Activated CD8-positive, alpha-beta memory T cell treated with anti-CD3 and anti-CD28 coated beads, Interleukin-2, amount 10 ng/mL, durations not matched to agents 7 days and 5 days (primary cell): Measurements from ENCODE around the gene NAA38. TPM values are rescaled to one million over a fixed set of nuclear protein-coding genes. Genes with fewer than 3 reads are reported as not detected.

Source experiments
- ATAC-seq: fragments of 150-1000 bp; cut with Tn5 transposase; one replicate; pipeline ENCODE4 v1.10.0; 2021; ENCODE audit warnings: moderate library complexity
- CTCF ChIA-PET: fragments of 350-600 bp; sonication (Branson Sonifier 250); formaldehyde crosslinking; loops from one replicate; lab custom pipeline; 2021; ENCODE audit warnings: antibody characterized with exemption; lab: Charles Lee
- DNase-seq: peaks from one replicate; pipeline ENCODE4 v3.0.0-alpha.2; 2020
- H3K27ac Mint-ChIP-seq: one replicate; pipeline ENCODE4 v1.8.0; 2021; ENCODE audit warnings: mild to moderate bottlenecking, mixed read lengths
- H3K27me3 Mint-ChIP-seq: one replicate; pipeline ENCODE4 v1.8.0; 2021; ENCODE audit warnings: mixed read lengths
- H3K36me3 Mint-ChIP-seq: one replicate; pipeline ENCODE4 v1.8.0; 2021; ENCODE audit warnings: mild to moderate bottlenecking, mixed read lengths
- H3K4me1 Mint-ChIP-seq: one replicate; pipeline ENCODE4 v1.8.0; 2021; ENCODE audit warnings: mixed read lengths
- H3K4me3 Mint-ChIP-seq: one replicate; pipeline ENCODE4 v1.8.0; 2021; ENCODE audit warnings: mild to moderate bottlenecking, moderate library complexity, mixed read lengths
- H3K9me3 Mint-ChIP-seq: one replicate; pipeline ENCODE4 v1.8.0; 2022; ENCODE audit warnings: low read depth, mixed read lengths
- total RNA-seq, 2 experiments: library from RNA; stranded (reverse); gene quantifications; one replicate each; pipeline ENCODE4 v1.2.3, GENCODE V29; 2021

The NAA38 gene
- total RNA-seq, 2 experiments from 2014 or later: 86.0 to 95.8 TPM

DNA sequence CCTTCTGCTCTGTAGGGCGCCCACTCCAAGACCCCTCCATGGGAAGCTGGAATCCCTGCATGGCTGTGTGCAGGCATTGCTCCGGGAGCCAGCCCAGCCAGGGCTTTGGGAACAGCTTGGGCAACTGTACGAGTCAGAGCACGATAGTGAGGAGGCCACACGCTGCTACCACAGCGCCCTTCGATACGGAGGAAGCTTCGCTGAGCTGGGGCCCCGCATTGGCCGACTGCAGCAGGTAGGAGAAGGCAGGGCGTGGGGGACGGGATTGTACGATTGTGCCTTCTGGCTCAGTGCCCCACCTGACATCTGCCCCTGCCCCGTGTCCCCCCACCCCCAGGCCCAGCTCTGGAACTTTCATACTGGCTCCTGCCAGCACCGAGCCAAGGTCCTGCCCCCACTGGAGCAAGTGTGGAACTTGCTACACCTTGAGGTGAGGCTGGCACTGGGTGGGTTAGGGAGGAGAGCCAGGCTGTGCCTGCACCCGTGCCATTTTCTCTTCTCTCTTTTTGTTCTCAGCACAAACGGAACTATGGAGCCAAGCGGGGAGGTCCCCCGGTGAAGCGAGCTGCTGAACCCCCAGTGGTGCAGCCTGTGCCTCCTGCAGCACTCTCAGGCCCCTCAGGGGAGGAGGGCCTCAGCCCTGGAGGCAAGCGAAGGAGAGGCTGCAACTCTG is 11.2 kb downstream of the NAA38 start:
- Mint-ChIP-seq H3K27ac (no peak overlapping the region), H3K4me3 (no peak overlapping the region), H3K27me3 (no peaks in the 10 kb centered on the region), H3K4me1 (peaks cover 35% of the 10 kb centered on the region), H3K9me3 (no peaks in the 10 kb centered on the region), H3K36me3 (no peaks in the 10 kb centered on the region)
- DNase-seq (no peak), ATAC-seq (no peak)
- CTCF ChIA-PET: interaction anchor here (1.2 to 6.7 kb wide), 6 partner anchors 11 to 151 kb away, joined by 4 to 85 read pairs (median 8); partner anchors contain the start of genes KDM6B and NAA38

DNA sequence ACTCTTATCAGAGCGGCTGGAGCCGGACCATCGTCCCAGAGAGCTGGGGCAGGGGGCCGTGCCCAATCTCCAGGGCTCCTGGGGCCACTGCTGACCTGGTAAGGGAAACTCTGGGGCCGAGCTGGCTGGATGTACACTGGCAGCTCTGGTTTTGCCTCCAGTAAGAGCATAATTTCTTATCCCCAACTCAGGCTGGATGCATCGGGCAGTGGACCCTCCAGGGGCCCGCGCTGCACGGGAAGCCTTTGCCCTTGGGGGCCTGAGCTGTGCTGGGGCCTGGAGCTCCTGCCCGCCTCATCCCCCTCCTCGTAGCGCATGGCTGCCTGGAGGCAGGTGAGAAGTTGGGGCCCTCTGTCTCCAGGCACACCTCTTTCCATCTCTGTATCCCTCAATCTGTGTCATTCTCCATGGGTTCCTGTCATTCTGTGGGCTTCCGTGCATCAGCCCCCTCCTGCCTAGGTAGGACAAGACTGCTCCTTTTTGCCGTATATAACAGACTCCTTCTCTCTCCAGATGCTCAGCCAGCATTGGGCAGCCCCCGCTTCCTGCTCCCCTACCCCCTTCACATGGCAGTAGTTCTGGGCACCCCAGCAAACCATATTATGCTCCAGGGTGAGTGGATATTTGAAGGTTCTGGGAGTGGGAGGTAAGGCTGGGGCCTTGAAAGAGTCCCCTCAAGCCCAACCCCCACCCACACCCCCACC is 11.8 kb downstream of the NAA38 start:
- Mint-ChIP-seq H3K27ac (peak overlapping the region; percentile 99), H3K27me3 (no peaks in the 10 kb centered on the region), H3K36me3 (no peaks in the 10 kb centered on the region), H3K4me3 (peak overlapping the region; percentile 80), H3K9me3 (no peaks in the 10 kb centered on the region), H3K4me1 (peaks cover 35% of the 10 kb centered on the region)
- CTCF ChIA-PET: interaction anchor here (0.6 to 6.7 kb wide), 13 partner anchors 11 to 409 kb away, joined by 3 to 85 read pairs (median 5); partner anchors contain the start of genes CNTROB, KDM6B, NAA38 and TP53
- ATAC-seq (no peak), DNase-seq (no peak)

DNA sequence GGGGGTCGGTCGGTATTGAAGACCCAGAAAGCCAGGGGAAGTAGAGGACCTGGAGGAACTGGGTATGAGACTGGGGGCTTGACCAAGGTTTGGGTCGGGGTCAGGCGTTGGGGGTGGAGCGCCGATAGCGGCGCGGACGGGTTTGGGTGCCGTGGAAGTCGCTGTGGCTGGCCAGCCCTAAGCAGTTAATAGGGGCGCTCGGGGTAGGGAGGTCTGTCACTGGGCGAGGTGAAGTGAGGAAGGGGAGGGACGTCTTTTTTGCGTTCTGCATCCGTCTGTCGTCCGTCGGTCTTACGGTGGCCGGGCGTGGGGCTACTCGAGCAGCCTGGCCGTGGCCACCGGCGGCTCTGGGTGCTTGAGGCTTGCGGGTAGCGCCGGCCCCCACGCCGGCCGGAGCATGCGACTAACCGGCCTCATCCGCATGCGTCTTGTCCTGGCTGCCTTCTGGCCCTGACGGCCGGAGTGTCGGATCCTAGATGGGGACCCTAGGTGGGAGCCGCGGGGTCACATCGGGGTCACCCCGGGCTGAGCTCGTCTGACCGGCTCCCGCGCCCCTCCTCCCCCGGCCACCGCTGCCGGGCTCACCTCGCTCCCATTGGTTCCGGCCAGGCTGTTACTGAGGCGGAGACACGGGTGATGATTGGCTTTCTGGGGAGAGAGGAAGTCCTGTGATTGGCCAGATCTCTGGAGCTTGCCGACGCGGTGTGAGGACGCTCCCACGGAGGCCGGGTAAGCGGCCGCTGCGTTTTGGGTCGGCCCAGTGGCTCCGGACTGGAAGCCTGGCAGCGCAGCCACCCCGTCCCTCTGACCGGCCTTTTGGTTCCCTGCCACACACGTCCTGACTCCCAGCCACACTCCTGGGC is 12.8 kb downstream of the NAA38 start:
- peak overlapping the region; percentile 99 for H3K27ac Mint-ChIP-seq
- H3K4me3 Mint-ChIP-seq: peak overlapping the region; percentile 80
- no peaks in the 10 kb centered on the region for H3K9me3 Mint-ChIP-seq
- ATAC-seq: peak; percentile 73
- DNase-seq: peak; percentile 93
- CTCF ChIA-PET: interaction anchor here (0.6 to 6.7 kb wide), 15 partner anchors 11 to 408 kb away, joined by 3 to 85 read pairs (median 4); partner anchors contain the start of genes CNTROB, KDM6B, NAA38 and TP53
- H3K27me3 Mint-ChIP-seq: no peaks in the 10 kb centered on the region
- peaks cover 34% of the 10 kb centered on the region for H3K4me1 Mint-ChIP-seq
- no peaks in the 10 kb centered on the region for H3K36me3 Mint-ChIP-seq

DNA sequence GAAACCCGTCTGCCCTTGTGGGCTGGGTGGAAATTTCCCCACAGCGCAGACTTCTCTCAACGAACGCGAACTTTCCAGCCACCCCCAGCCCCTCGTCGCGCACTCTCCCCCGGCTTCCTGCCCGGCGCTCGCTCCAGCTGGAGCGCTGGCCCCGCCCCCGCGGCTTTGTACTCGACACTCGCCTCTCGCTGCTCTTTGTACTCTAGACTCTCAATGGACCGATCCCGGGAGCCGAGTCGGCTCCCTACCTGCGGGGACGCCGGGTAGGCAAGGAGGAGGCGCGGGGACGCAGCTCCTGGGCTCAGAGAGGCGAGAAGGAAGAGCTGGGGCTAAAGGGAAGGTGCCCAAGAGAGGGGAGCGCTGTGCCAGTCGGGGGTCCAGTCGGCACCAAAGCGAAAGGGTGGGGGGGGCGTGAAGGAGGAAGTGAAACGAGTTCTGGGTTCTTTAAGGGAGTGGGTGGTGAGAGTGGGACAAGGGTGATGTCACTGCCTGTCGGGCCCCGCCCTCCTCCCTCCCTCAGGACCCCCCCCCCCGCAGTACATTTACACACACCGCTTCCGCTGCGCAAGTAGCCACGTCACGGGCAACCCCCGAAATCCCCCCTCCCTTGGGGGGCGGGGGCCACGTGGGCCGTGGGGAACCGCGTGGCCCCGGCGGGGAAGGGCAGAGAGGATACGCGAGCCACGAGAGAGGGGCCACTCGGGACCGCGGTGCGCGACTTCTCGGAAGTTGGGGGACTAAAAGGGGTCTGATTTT is 13.6 kb downstream of the NAA38 start:
- peak; percentile 89 for DNase-seq
- H3K9me3 Mint-ChIP-seq: no peaks in the 10 kb centered on the region
- ATAC-seq: peak; percentile 21
- CTCF ChIA-PET: interaction anchor here (0.9 to 6.7 kb wide), 5 partner anchors 10 to 279 kb away, joined by 3 to 85 read pairs (median 4); partner anchors contain the start of gene KDM6B
- H3K4me3 Mint-ChIP-seq: peak overlapping the region; percentile 80
- H3K4me1 Mint-ChIP-seq: peaks cover 40% of the 10 kb centered on the region
- H3K27me3 Mint-ChIP-seq: no peaks in the 10 kb centered on the region
- no peaks in the 10 kb centered on the region for H3K36me3 Mint-ChIP-seq
- H3K27ac Mint-ChIP-seq: peak overlapping the region; percentile 99

DNA sequence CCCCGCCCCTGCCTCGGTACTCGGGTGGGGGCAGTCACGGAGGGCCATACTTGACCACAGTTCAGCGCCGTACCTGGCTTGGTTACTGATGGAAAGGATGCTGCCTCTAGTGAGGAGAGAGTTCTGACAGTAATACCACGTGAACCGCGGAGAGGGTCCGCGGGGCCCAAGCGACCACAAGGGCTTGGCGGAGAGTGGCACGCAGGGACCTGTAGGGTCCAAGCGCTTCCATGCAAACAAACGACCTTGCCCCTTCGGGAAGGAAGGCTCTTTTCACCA is 14.2 kb downstream of the NAA38 start:
- Mint-ChIP-seq H3K4me1 (peaks cover 42% of the 10 kb centered on the region), H3K36me3 (no peaks in the 10 kb centered on the region), H3K4me3 (peak overlapping the region; percentile 80), H3K27ac (peak overlapping the region; percentile 99), H3K9me3 (no peaks in the 10 kb centered on the region), H3K27me3 (no peaks in the 10 kb centered on the region)
- DNase-seq: no peak
- peak; percentile 0 for ATAC-seq
- CTCF ChIA-PET: interaction anchor here (0.9 to 6.7 kb wide), 5 partner anchors 10 to 280 kb away, joined by 3 to 85 read pairs (median 4); partner anchors contain the start of gene KDM6B

DNA sequence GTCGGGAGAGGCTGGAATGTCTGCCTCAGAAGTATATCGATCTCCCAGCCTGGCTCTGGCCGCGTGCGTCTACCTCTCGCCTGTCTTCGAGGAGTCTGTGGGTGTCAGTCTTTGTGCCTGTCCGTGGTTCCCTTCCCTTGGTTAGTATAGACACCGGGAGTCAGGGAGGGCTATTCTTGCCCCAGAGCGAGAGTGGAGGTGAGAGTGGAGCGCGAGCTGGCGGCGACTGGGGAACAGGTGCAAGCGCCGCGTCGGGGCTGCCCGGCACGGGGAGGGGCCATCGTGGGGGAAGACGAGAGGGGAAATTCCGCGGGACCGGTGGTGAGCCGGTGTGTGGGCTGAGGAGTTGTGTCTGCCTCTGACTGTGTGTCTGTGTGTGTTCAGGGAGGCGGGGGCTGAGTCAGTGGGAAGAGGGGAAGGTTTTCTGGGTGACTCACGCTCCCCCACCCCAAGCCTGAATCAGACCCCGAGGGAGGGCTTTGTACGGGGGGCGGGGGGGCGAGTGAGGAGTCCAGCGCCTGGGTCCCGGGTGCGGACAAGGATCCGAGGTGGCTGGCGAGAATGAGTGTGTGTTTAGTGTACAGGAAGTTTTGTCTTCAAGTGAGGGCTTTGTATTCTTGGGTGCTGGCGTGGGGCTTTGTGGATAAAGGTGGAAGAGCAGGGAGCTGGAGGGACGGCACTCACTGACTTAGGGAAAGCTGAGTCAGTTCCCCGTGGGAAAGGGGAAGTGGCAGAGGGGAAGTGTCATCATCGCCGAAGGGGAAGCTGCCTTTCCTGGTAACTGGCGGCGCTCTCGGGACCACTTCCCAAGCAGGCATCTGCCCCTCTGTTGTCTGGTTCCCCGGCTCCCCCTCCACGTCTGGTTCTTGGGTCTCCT is 14.7 kb downstream of the NAA38 start:
- peak overlapping the region; percentile 99 for H3K27ac Mint-ChIP-seq
- H3K36me3 Mint-ChIP-seq: no peaks in the 10 kb centered on the region
- no peaks in the 10 kb centered on the region for H3K27me3 Mint-ChIP-seq
- DNase-seq: peak; percentile 90
- CTCF ChIA-PET: interaction anchor here (0.9 to 6.7 kb wide), 8 partner anchors 9 to 280 kb away, joined by 3 to 85 read pairs (median 4); partner anchors contain the start of genes CNTROB, KDM6B, NAA38 and TRAPPC1
- no peaks in the 10 kb centered on the region for H3K9me3 Mint-ChIP-seq
- H3K4me1 Mint-ChIP-seq: peaks cover 43% of the 10 kb centered on the region
- H3K4me3 Mint-ChIP-seq: peak overlapping the region; percentile 80
- ATAC-seq: peak; percentile 27

DNA sequence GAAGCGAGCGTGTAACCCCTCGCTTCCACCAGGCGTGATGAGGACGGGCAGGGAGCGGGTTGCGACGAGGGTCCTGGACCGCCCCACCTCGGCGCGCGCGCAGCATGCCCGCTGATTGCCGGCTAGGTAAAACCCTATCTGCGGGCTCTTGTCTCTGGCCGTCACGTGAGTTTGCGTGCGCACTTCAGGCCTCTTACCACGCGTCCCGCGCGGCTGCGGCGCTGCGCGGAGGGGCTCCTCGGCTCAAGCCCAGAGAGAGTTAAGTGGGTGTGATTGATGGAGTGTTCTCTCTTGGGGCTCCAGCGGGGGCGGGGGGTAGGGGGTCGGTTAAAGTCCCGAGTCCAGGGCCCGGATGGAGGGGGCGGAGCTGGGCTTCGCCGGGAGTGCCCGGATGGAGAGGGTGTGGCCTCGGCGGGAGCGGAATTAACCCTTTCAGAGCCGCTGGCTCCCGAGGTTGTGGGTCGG is 15.4 kb downstream of the NAA38 start:
- Mint-ChIP-seq H3K27ac (peak overlapping the region; percentile 99), H3K36me3 (no peaks in the 10 kb centered on the region), H3K9me3 (no peaks in the 10 kb centered on the region), H3K4me3 (peak overlapping the region; percentile 80), H3K27me3 (no peaks in the 10 kb centered on the region), H3K4me1 (peaks cover 50% of the 10 kb centered on the region)
- DNase-seq (peak; percentile 90), ATAC-seq (peak; percentile 16)
- CTCF ChIA-PET: interaction anchor here (1.0 to 6.7 kb wide), 5 partner anchors 9 to 147 kb away, joined by 3 to 85 read pairs (median 5); partner anchors contain the start of genes CNTROB, KDM6B, NAA38 and TRAPPC1

DNA sequence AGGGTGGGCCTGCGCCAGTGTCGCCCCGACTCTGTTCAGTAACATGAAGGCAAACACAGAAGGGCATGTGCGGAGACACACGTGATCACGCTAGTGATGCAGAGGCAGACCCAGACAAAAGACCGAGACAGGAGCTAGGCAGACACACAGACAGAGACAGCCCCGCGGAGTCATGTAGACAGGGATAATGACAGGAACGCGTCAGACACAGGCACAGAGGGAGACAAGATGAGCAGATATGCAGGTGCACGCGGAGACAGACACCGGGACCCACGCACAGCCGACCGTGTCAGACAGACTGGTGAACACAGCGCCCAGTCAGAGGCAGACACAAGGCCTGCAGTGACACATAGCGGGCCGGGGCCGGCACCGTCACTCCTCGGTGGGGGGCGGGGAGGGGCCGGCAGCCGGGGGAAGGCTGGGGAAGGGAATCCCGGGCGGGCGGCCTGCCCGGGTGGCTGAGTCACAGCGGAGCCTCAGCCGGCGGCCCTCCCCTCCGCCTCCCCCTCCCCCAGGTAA is 15.9 kb downstream of the NAA38 start:
- Mint-ChIP-seq H3K27ac (peak overlapping the region; percentile 69), H3K27me3 (no peaks in the 10 kb centered on the region), H3K36me3 (no peaks in the 10 kb centered on the region), H3K4me1 (peaks cover 54% of the 10 kb centered on the region), H3K9me3 (no peaks in the 10 kb centered on the region), H3K4me3 (peak overlapping the region; percentile 80)
- DNase-seq: peak; percentile 85
- ATAC-seq: peak; percentile 10
- CTCF ChIA-PET: interaction anchor here (1.0 to 2.1 kb wide), 5 partner anchors 15 to 147 kb away, joined by 3 to 9 read pairs (median 4); partner anchors contain the start of genes CNTROB, NAA38 and TRAPPC1

DNA sequence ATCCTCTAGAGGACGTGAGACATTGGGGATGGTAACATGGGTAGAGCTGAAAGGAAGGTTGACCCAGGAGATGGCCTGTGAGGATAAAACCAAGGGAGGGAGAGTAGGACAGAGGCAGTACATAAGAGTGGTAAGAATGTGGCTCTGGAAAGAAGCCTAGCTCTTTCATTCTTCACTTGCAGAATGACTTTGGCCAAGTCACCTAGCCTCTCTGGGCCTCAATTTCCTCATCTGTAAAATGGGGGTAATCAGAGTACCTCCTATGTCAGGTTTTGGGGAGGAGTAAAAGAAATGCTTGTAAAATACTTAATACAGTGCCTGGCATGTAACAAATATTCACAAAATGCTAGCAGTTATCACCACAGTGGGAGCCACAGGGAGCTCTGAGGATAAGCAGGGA is 16.5 kb downstream of the NAA38 start:
- H3K4me3 Mint-ChIP-seq: peak overlapping the region; percentile 80

DNA sequence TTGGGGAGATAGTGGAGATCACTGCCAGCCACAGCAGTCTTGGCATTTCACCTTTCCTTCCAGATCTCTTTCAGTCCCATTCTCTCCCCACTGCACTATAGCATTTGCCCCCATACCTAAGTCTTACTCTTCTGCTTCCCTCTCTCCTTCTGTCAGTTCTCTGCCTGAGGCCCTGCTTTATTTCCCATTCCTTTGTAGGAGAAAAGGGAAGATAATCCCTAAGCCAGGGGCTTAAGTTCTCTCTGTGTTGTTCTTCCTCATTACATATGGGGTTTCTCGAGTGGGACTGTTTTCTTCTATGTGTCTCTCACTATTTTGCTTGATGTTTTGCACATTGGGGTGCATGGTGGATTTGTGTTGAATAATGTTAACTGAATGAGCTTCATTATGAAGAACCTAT is 16.9 kb downstream of the NAA38 start:
- Mint-ChIP-seq H3K4me3 (peak overlapping the region; percentile 80), H3K27me3 (no peaks in the 10 kb centered on the region), H3K4me1 (peaks cover 53% of the 10 kb centered on the region), H3K9me3 (no peaks in the 10 kb centered on the region), H3K27ac (no peak overlapping the region), H3K36me3 (no peaks in the 10 kb centered on the region)
- DNase-seq: no peak
- ATAC-seq: no peak
- CTCF ChIA-PET: interaction anchor here (0.8 to 1.2 kb wide), 3 partner anchors 9 to 152 kb away, joined by 3 to 4 read pairs (median 3); partner anchors contain the start of genes NAA38 and WRAP53

More for the DNA sequence above, 16.5 kb downstream of the NAA38 start:
- Mint-ChIP-seq H3K9me3 (no peaks in the 10 kb centered on the region), H3K36me3 (no peaks in the 10 kb centered on the region), H3K27ac (peak overlapping the region; percentile 69), H3K27me3 (no peaks in the 10 kb centered on the region), H3K4me1 (peaks cover 56% of the 10 kb centered on the region)
- ATAC-seq (no peak), DNase-seq (no peak)
- CTCF ChIA-PET: interaction anchor here (0.8 to 1.2 kb wide), 3 partner anchors 9 to 153 kb away, joined by 3 to 4 read pairs (median 3); partner anchors contain the start of genes NAA38 and WRAP53

DNA sequence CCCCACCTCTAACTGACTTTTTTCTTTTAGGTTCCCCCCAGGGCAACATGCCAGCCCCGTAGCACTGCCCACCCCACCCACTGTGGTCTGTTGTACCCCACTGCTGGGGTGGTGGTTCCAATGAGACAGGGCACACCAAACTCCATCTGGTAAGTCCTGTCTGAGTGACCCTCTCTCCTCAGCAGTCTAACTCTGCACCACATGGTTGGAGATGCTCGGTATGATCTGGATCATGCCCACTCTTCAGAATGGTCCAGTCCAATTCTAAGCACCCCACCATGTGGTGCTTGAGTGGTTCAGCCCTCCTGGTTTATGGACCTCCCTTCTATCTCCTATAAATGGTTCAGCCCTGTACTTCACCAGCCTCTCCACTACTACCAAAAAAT is 17.5 kb downstream of the NAA38 start:
- CTCF ChIA-PET: interaction anchor here (0.8 to 2.1 kb wide), 2 partner anchors 17 to 152 kb away, joined by 3 to 7 read pairs; partner anchors contain the start of genes CYB5D1, NAA38 and WRAP53
- H3K4me3 Mint-ChIP-seq: no peak overlapping the region
- H3K4me1 Mint-ChIP-seq: peaks cover 49% of the 10 kb centered on the region
- H3K27ac Mint-ChIP-seq: no peak overlapping the region
- ATAC-seq (no peak), DNase-seq (no peak)
- no peaks in the 10 kb centered on the region for H3K9me3 Mint-ChIP-seq
- no peaks in the 10 kb centered on the region for H3K36me3 Mint-ChIP-seq
- H3K27me3 Mint-ChIP-seq: no peaks in the 10 kb centered on the region
